Ammon's horn (tissue), 1 donor: ENCODE data around the gene CYP17A1.
A peak's percentile ranks its signal among the peaks of the same experiment; 100 is the strongest.

Experiments
- DNase-seq: peaks from one replicate; pipeline ENCODE4 v3.0.0-alpha.2; 2016; ENCODE audit warnings: low spot score

Gene CYP17A1

DNA sequence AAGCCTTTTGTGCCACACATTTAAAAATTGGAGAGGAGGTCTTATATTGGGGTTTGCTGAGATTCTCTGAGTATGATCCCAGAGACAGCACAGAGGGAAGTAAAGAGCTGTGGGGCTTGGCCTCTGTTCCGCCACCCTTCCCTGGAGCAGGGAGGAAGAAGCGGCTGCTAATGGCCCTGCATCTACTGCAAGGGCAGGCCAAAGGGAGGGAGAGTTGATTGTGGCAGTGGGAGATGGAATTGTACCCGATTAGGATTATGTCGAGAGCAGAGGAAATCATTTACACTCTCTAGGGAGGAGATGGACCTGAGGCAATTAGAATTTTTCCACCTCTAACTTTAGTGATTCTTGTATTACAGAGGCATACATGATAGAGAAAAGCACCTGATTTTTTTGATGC, 28.8 kb downstream of the CYP17A1 start:
- no peak for DNase-seq

DNA sequence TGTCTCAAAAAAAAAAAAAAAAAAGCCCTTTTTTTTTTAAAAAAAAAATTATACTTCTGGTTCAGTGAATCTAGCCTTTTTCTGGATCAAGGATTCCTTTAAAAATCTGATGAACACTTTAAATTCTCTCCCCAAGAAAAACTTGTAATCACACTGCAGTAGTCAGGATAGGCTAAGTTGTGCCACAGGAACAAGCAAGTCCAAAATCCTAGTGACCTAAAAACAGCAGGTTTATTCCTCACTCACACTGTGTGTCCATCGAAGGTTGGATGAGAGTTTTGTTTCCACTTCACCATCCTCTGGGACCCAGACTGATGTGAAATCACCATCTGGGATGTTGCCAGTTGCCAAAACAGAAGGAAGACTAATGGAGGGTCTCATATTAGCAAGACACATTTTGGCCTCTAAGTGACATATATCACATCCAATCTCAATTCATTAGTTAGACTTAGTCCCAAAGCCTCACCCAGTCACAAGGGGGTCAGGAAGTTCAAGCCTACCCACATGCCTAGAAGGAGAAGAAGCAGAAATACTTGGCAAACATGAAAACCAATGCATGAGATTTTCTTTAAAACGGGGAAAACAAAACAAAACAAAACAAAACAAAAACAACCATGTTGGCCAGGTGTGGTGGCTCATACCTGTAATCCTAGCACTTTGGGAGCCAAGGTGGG, 32.7 kb downstream of the CYP17A1 start:
- no peak for DNase-seq

DNA sequence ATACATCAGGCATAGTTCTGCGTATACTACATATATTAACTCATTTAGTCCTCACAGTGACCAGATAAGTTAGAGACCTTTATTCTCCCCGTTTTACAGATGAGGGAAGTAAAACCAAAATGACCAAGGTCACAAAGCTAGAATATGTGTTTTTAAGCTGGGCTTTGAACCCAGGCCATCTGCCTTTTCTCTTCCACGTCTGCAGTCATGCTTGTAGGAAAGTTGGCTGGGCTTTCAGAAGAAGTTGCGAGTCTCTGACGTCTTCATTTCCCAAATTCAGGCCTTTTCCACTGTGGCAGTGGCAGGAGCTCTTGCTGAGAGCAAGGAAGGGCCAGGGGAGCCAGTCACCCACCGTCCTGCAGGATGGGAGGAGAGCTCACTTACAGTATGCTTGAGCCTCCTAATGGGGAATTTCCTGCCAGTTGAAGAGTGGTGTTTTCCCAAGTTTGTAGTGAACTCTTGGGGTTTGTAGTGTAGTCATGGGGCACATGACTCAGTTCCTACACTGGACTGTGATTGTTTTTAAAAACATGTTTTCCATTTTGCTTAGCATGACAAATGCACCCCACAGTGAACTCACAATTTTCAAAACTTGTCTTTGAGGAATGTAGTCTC, 34.2 kb downstream of the CYP17A1 start:
- DNase-seq = no peak

DNA sequence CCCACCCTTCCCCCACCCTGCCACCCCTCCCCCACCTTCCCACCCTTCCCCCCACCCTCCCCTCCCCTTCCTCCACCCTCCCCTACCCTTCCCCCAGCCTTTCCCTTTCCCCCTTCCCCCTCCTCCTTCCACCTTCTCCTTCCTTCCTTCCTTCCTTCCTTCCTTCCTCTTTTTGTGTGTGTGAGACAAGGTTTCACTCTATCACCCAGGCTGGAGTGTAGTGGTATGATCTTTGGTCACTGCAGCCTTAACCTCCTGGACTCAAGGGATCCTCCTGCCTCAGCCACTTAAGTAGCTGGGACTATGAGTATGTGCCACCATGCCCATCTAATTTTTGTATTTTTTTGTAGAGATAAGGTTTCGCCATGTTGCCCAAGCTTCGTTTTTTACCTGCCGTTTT, 35.2 kb downstream of the CYP17A1 start:
- no peak for DNase-seq

DNA sequence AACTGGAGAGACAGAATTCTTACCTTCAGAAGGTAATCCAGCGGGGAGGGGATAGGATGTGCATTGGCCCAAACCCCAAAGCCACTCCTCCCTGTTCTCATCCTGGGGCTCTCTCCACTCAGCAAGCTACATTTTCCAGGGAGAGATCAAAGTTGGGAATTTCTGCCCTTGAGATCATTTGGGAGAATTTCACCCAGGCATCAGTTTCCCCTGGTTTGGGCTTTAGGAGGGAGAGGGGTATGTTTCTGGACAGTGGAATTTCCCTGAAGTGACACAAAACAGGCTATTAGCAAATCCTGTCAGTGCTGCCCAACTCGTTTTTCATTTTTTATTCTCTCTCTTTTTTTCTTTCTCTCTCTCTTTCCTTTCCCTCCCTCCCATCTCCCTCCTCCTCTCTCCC, 35.7 kb downstream of the CYP17A1 start:
- DNase-seq = no peak

DNA sequence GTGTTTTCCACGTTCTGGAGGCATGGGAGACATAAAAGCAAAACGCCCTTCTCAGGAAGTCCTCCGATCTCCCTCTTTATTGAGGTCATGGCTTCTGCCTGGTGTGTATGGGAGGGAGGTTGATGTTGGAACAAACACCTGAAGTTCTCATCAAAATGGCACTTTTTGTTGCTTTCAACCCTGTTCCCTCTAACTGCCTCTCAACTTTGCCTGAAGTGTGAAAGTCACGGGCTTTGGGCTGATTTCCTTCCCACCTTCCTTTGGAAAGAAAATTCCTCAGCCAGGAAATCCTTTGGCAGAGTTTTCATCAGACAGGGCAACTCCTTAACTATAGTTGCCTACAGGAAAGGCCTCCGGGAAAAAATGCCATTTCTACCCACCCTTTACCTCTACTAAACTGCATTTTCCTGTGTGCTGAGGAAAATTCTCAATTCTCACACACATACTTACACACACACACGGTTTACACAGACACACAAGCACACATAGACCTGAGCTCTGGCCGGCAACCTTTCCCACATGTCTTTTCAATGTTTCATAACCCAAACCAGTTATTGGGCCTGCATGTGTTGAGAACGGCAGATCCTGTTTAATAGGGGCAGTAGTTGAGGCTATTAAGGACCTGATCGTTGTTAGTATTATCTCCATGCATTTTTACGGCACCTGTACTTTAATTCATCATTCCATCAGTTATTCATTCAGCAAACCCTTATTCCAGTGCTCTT, 36.4 kb downstream of the CYP17A1 start:
- DNase-seq = no peak

DNA sequence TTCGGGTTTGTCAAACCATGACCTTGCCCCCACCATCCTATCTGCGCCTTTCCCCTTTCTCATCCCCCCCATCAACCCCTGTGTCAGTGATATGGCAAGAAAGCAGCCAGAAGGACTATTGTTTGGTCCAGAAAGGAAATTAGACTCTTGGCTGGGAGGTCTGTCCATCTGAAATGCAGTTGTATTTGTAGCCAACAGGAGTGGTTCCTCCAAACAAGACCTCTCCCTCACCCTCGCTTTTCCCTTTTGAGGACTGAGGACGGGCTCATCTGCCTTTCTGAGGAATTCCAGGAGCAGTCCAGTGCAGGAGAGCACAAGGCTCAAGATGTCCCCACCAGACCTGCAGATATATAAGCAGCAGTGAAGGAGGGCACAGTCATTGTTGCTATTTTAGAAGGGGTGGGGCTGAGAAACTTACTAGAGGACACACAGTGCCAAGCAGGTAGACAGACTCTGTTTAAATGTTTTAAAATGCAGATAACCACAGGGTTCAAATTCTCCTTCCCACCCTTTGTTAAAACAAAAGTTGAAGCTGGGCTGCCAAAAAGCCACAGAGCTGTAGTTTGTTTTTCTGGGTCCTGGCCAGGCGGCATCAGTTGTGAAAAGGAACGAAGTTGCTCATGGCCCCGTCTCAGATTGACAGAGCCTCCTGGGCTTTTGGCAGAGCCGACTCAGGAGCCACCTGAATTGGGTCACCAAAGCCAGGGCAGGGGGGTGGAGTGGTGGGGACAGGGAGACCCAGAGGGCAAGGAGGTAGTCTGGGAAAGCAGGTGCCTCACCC, 37.3 kb downstream of the CYP17A1 start:
- DNase-seq = no peak

DNA sequence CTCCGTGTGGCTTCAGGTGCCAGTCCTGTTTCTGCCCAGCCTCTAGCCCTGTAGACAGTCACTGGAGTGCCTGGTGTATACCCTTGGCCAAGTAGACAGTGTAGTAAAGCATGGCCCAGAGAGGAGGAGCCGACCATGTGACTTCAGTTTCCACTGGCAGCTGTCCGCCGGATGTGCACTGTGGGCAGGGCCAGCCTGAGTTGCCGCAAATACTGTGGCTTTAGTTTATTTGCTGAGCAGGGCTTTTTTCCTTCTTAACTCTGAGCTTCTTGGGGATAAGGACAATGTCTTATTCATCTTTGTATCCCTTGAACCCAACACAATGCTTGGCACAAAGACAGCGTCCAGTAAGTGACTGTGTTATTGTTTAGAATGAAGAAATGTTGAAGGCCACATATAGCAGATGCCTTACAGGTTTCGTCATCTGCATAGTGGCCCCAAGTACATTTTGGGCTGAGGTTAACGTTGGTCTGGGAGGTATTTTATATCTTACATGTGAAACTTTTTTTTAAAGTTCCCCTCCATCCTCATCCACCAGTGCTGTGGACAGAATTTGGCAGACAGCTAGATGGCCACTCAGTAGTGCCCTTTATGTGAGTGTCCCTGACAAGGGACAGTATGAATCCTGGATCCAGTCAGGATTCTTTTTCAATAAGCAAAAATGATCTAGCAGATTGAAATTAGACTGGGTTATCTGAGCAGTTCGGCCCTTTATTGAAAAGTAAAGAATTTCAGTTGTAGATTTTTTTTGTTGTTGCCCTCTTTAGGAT, 40.6 kb downstream of the CYP17A1 start:
- DNase-seq = peak; percentile 90

DNA sequence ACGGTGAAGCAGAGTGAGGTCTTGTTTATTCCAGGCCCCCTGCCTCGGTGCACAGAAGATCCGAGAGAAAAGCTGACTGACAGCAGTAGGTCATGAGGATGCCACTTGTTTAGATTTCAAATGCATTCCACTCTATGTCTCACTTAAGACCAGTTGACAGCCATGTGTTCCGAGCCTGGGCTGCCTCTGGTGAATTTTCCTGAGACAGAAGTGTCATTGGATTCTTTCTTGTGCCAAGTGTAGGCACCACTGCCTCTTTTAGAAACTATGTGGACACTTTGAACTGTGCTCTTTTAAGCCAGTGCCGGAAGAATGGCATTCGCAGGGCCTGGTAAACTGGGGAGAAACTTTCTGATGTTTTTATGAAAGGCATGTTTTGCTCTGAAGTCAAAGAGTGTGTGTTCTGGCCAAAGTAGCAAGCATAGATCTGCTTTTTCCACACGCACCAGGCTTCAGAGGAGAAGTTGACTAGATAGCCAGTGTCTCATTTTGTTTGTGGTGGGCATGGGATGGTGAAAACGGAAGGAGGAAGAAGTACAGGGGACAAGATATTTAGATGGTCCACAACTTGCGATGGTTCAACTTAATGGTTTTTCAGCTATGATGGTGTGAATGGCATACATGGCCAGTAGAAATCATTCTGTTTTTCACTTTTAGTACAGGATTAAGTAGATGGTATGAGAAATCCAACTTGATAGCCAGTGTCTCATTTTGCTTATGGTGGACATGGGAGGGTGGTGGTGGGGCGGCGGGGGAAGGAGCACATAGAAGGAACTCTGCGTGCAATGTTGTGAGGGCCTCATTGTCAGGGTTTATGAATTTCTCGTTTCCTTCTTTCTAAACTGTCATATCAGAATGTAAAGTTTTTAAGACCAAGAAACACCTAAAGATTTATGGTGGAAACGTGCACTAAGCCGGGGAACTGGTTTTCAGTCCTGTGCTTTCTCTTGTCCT, 41.5 kb downstream of the CYP17A1 start:
- peak; percentile 35 for DNase-seq

DNA sequence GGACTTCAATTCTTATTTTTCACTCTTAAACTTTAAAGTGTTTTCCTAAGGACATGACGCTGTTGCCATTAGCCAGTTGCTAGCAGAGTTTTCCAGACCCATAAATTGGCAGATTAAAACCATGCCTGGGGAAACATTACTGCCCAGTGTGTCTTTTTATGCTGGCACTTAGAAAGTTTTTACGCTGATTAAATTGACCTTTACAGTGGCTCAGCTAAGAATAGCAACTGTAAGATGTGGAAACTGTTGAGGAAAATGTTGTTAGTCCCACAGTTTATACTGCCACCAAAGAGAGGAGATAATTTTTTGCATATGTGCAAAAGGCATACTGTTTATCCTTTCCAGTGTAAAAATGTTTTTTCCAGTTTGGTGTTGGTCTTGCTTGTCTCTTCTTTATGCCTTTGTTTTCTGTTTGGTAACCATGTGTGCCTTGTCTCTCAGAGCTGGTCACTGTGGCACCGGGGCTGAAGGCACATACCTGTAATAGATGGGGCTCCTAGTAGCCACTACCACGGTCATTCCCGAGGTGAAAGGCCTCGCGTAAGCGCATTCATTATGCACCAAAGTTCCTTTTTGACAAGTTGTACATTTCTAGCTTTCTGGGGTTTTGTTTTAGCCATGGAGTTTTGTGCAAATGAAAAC, 45.3 kb downstream of the CYP17A1 start:
- no peak for DNase-seq

DNA sequence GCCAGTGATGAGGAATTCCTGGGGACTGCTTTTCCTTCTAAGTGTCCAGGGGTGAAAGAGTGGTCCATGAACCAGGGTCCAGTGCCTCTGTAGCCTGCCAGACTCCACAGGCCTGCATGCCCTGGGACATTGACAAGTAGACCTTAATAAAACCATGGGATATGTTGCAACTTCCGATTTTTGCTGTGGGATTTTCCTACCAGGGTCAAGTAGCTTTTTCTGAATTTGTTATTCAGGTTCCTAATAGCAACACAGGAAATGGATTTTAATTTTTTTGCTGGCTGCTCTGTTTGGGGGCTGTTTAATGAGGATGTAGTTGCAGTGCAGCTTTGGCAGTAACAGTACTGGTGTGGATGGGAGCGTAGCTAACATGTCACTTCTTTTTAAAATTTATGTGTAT, 51.4 kb downstream of the CYP17A1 start:
- no peak for DNase-seq

DNA sequence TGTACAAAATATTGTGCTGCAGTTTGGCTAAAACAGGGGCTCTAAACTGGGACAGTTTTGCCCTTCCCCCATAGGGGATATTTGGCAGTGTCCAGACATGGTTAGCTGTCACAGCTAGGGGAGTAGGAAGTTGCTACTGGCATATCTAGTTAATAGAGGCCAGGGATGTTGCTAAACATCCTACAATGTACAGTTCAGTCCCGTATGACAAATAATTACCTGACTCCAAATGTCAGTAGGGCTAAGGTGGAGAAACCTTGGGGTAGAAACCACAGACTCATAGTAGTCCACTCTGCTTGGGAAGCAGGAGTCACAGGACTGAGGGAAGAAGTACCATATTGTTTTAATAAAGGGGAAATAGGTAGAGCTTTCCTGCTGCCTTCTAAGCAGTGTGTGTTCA, 53.6 kb downstream of the CYP17A1 start:
- no peak for DNase-seq

DNA sequence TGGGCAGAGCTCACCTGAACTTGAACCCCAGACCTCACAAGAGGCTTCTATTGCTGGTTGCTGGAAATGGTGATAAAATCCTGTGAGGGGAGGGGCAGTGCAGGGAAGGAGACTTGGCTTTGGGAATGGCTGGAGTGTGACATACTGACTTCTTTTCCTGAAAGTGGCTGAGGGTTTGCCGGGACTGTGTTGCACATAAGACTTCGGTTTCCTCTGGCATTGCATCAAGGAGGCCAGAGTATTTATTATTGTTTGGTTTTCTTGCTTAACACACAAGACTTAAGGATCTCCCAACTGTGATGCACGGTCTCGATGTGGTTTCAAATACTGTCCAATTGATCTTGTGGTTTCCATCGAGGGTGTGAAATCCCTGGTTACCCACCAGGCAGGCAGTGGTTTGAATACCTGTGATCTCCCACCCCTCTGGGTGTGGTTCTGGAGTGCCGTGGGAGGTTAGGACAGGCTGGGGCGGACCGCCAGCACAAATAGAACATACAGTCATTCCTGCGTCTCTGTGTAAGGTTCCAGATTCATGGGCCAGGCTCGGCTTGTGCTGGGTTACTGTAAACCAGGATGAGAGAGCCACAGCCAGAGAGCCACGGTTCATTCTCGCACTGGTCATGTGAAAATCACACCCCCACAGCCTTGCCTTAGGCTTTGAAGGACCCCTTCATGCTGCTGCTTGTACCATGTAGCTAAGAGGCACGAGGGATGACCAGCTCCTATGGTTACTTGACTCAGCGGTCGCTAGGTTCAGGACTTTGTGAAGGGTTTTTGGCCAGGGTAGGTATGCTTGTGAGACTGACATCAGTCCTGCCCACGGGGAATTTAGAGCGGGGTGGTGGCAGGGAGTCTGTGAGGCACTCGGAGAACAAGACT, 54.3 kb downstream of the CYP17A1 start:
- no peak for DNase-seq

DNA sequence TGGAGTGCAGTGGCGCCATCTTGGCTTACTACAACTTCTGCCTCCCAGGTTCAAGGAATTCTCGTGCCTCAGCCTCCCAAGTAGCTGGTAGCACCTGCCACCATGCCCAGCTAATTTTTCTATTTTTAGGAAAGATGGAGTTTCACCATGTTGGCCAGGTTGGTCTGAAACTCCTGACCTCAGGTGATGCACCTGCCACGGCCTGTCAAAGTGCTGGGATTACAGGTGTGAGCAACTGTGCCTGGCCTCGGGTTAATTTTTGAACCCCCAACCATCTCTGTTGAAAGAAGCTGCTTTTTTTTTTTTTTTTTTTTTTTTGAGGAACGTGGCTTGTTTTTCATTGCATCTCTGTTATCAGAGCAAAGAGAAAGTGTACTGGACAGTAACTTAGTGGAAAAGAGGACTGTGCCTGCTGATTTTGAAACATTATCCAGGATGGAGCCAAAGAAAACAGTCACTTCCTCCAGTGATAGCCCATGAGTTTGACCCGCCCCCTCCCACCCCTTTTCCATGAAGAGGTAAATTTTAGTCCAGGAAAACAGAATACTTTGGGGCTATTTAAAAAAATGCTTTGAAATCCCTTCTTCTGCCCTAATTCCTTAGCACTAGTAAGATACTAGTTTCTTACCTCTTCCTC, 55.2 kb downstream of the CYP17A1 start:
- no peak for DNase-seq

DNA sequence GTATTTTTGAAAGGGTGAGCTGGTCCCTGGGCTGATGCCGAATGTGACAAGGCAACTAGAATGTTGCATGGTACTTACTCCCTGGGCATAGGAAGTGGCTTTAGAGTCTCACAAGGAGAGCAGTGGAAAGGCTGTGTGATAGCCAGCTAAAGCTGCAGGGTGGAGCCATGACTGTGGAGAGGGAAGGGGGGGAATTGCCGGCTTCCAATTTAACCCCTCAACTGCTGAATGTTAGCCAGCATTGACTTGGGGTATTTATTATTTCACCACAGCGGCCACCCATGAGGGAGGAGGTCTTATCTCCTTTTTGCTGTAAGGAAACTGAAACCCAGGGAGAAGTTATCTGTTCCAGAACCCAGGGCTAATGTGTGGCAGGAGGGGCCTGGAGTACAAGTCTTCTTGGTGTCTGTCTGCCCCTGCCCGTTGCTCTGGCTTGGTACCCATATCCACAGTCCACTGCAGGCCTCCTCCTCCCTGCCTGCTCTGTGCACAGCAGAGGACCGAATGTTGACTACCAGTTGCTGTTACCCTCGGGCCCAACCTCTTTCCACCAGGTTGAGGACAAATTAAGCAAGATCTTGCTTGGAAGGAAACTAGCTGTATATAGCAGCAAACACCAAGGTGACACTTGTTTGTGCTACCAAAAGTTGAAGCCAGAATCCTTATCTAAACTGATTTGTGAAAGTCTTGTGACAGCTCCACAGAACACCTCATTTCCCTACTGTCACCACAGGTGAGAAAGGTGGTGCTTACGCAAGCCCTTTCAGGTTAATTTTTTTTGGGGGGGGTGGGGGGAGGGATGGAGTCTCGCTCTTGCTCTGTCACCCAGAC, 55.9 kb downstream of the CYP17A1 start:
- DNase-seq = no peak
